ENCODE data around the gene RNF6.
A peak's percentile ranks its signal among the peaks of the same experiment; 100 is the strongest.

Gene RNF6

GRCh38 chr13:26225896-26226617 is 3.9 kb upstream of the RNF6 start:
- DNase-seq (ENCODE audit: low read depth), result no peak

GRCh38 chr13:26222520-26223046 is 469 bp upstream of the RNF6 start:
- DNase-seq (ENCODE audit: low read depth), result no peak

- no peak for DNase-seq (ENCODE audit: low read depth)
Observed at GRCh38 chr13:26221399-26221720, 754 bp downstream of the RNF6 start.

- no peak for DNase-seq (ENCODE audit: low read depth)
Observed at GRCh38 chr13:26220575-26220974, 1.5 kb downstream of the RNF6 start.

- DNase-seq (ENCODE audit: low read depth), result no peak
Observed at GRCh38 chr13:26219726-26220125, 2.4 kb downstream of the RNF6 start.

GRCh38 chr13:26216042-26216441 is 6.1 kb downstream of the RNF6 start:
- DNase-seq (ENCODE audit: low read depth), result no peak

GRCh38 chr13:26213982-26214381 is 8.1 kb downstream of the RNF6 start:
- no peak for DNase-seq (ENCODE audit: low read depth)

GRCh38 chr13:26213345-26213744 is 8.8 kb downstream of the RNF6 start:
- no peak for DNase-seq (ENCODE audit: low read depth)

- no peak for DNase-seq (ENCODE audit: low read depth)
Observed at GRCh38 chr13:26208287-26208686, 13.8 kb downstream of the RNF6 start.

GRCh38 chr13:26202365-26202972 is 19.6 kb downstream of the RNF6 start:
- no peak for DNase-seq (ENCODE audit: low read depth)

- no peak for DNase-seq (ENCODE audit: low read depth)
Observed at GRCh38 chr13:26200811-26201210, 21.3 kb downstream of the RNF6 start.

- DNase-seq (ENCODE audit: low read depth), result no peak
Observed at GRCh38 chr13:26198116-26198515, 24.0 kb downstream of the RNF6 start.

- DNase-seq (ENCODE audit: low read depth), result no peak
Observed at GRCh38 chr13:26197298-26197697, 24.8 kb downstream of the RNF6 start.

GRCh38 chr13:26186995-26187394 is 35.1 kb downstream of the RNF6 start:
- DNase-seq (ENCODE audit: low read depth), result no peak

- DNase-seq (ENCODE audit: low read depth), result peak; percentile 86
Observed at GRCh38 chr13:26186118-26186870, 35.8 kb downstream of the RNF6 start.

- DNase-seq (ENCODE audit: low read depth), result no peak
Observed at GRCh38 chr13:26185720-26186117, 36.4 kb downstream of the RNF6 start.

- DNase-seq (ENCODE audit: low read depth), result peak; percentile 54
Observed at GRCh38 chr13:26184791-26185250, 37.3 kb downstream of the RNF6 start.

- no peak for DNase-seq (ENCODE audit: low read depth)
Observed at GRCh38 chr13:26183416-26183815, 38.7 kb downstream of the RNF6 start.

GRCh38 chr13:26179344-26179743 is 42.8 kb downstream of the RNF6 start:
- DNase-seq (ENCODE audit: low read depth), result no peak

- no peak for DNase-seq (ENCODE audit: low read depth)
Observed at GRCh38 chr13:26168835-26169234, 53.3 kb downstream of the RNF6 start.

GRCh38 chr13:26168237-26168814 is 53.8 kb downstream of the RNF6 start:
- no peak for DNase-seq (ENCODE audit: low read depth)

GRCh38 chr13:26163812-26164211 is 58.3 kb downstream of the RNF6 start:
- DNase-seq (ENCODE audit: low read depth), result no peak
